Uterus (tissue), 4 donors: ENCODE data around the gene DCTD. TPM values are rescaled to one million over a fixed set of nuclear protein-coding genes. Genes with fewer than 3 reads are reported as not detected.

Source experiments
- DNase-seq, 2 donors: peaks; one replicate each; pipeline ENCODE4 v3.0.0-alpha.2; 2019 to 2020
- H3K27ac ChIP-seq, 2 donors: fragments of 200-600 bp; sonication (generic); 1 replicate in 1 of 2; 2 replicates in 1 of 2; pipeline ENCODE4 v1.5.1; 2016 to 2018
- H3K27me3 ChIP-seq, 2 donors: fragments of 200-600 bp; sonication (generic); one replicate each; pipeline ENCODE4 v1.5.1; 2018 to 2019; ENCODE audit warnings: control low read depth in 1 of 2
- H3K36me3 ChIP-seq, 2 donors: fragments of 200-600 bp; sonication (generic); one replicate each; pipeline ENCODE4 v1.5.1; 2019; ENCODE audit warnings: control low read depth in 1 of 2
- H3K4me1 ChIP-seq, 2 donors: fragments of 200-600 bp; sonication (generic); one replicate each; pipeline ENCODE4 v1.5.1; 2018 to 2019; ENCODE audit warnings: control low read depth in 1 of 2
- H3K4me3 ChIP-seq, 2 donors: fragments of 200-600 bp; sonication (generic); 1 replicate in 1 of 2; 2 replicates in 1 of 2; pipeline ENCODE4 v1.5.1; 2018 to 2019; ENCODE audit warnings: mild to moderate bottlenecking in 1 of 2
- H3K9me3 ChIP-seq, 2 donors: fragments of 200-600 bp; sonication (generic); one replicate each; pipeline ENCODE4 v1.5.1; 2019; ENCODE audit warnings: control low read depth in 1 of 2
- CTCF ChIP-seq, 4 experiments: fragments of 200-600 bp in 2 of 4; fragments of 450-650 bp in 2 of 4; sonication (generic) in 2 of 4; IDR thresholded peaks; one replicate each; pipeline ENCODE4 v1.5.1; 2016 to 2019; ENCODE audit warnings: antibody characterized with exemption in 4 of 4, mild to moderate bottlenecking in 2 of 4, moderate library complexity in 1 of 4
- POLR2A ChIP-seq, 2 donors: fragments of 450-650 bp; IDR thresholded peaks; one replicate each; pipeline ENCODE4 v1.6.1; 2016; ENCODE audit warnings: antibody characterized with exemption in 2 of 2, mild to moderate bottlenecking in 1 of 2, moderate library complexity in 1 of 2
- intact Hi-C: fragments of 100-400 bp; cut with DNase I; formaldehyde crosslinking; loops from one replicate; pipeline ENCODE4 v1.15.1; 2023; ENCODE audit warnings: low total_unique reads
- total RNA-seq, 4 donors: library from RNA; depleted of rRNA in 3 of 4; stranded (reverse); fragments of >200 nt in 3 of 4; gene quantifications; one replicate each; pipeline versions ENCODE4 v1.1.0 to v1.2.4, GENCODE V29; 2014 to 2023
- donor health status: DM: yes; HTN: yes; CAD: no.

DCTD gene
- 100 to 1,000 TPM in 1 of 4 donors, 10 to 100 TPM in 3; 49.7 to 131 (median 73.4) TPM for total RNA-seq

GRCh38 chr4:182917182-182918043 lies at the start of gene DCTD:
TSS of gene DCTD (minus strand) at chr4:182917386. CDS start at chr4:182915568, 1,818 bp downstream.
- Histone ChIP-seq H3K27me3 (no peaks in the 10 kb centered on the region), H3K9me3 (no peaks in the 10 kb centered on the region), H3K4me3 (peak within 1 kb of the TSS; percentile 65 to 67), H3K36me3 (no peaks in the 10 kb centered on the region), H3K4me1 (no peaks in the 10 kb centered on the region), H3K27ac (peak within 1 kb of the TSS; percentile 91)
- DNase-seq, result peak; percentile 67 to 76
- TF ChIP-seq CTCF (IDR thresholded peaks at IDR 0.05), result peak in 3 of 4 experiments; percentile 32 to 43 (median 40)
- peak in 1 of 2 donors; percentile 48 for TF ChIP-seq POLR2A (IDR thresholded peaks at IDR 0.05)
- intact Hi-C loops, result no loop called here

GRCh38 chr4:182960746-182961145 lies 43.6 kb upstream of the DCTD start:
- no peak for DNase-seq
- intact Hi-C loops, result no loop called here
- Histone ChIP-seq H3K9me3 (no peaks in the 10 kb centered on the region), H3K4me1 (no peaks in the 10 kb centered on the region), H3K27me3 (no peaks in the 10 kb centered on the region), H3K27ac (no peak overlapping the region), H3K4me3 (no peak overlapping the region), H3K36me3 (no peaks in the 10 kb centered on the region)
- TF ChIP-seq POLR2A (IDR thresholded peaks at IDR 0.05) (no peak), CTCF (IDR thresholded peaks at IDR 0.05) (no peak)

- no peak overlapping the region for H3K4me3 ChIP-seq
- intact Hi-C loops, result no loop called here
- TF ChIP-seq CTCF (IDR thresholded peaks at IDR 0.05) (no peak), POLR2A (IDR thresholded peaks at IDR 0.05) (no peak)
Observed at GRCh38 chr4:182960228-182960627, 43.0 kb upstream of the DCTD start.

GRCh38 chr4:182955411-182955810 lies 38.2 kb upstream of the DCTD start:
- TF ChIP-seq CTCF (IDR thresholded peaks at IDR 0.05) (no peak), POLR2A (IDR thresholded peaks at IDR 0.05) (no peak)
- Histone ChIP-seq H3K36me3 (no peaks in the 10 kb centered on the region), H3K27me3 (no peaks in the 10 kb centered on the region), H3K4me3 (no peak overlapping the region), H3K27ac (no peak overlapping the region), H3K9me3 (no peaks in the 10 kb centered on the region), H3K4me1 (no peaks in the 10 kb centered on the region)
- intact Hi-C loops, result no loop called here
- DNase-seq, result no peak

More at GRCh38 chr4:182960228-182960627, 43.0 kb upstream of the DCTD start:
- no peaks in the 10 kb centered on the region for H3K4me1 ChIP-seq
- no peak for DNase-seq
- H3K27me3 ChIP-seq, result no peaks in the 10 kb centered on the region
- H3K27ac ChIP-seq, result no peak overlapping the region
- no peaks in the 10 kb centered on the region for H3K9me3 ChIP-seq
- H3K36me3 ChIP-seq, result no peaks in the 10 kb centered on the region

- Histone ChIP-seq H3K9me3 (no peaks in the 10 kb centered on the region), H3K4me3 (no peak overlapping the region), H3K36me3 (no peaks in the 10 kb centered on the region), H3K4me1 (no peaks in the 10 kb centered on the region), H3K27ac (no peak overlapping the region), H3K27me3 (no peaks in the 10 kb centered on the region)
- no peak for DNase-seq
- TF ChIP-seq CTCF (IDR thresholded peaks at IDR 0.05) (no peak), POLR2A (IDR thresholded peaks at IDR 0.05) (no peak)
- intact Hi-C loops, result no loop called here
Observed at GRCh38 chr4:182944484-182945213, 27.5 kb upstream of the DCTD start.
